GM18909 (cell line): ENCODE measurements around the gene EIF1.
"Not testable (repeated sequence)": the region's sequence is repeated elsewhere in the genome, so short reads cannot be mapped to it uniquely, and the experiment has no call there.

ENCODE experiments used
- ATAC-seq: cut with Tn5 transposase; IDR thresholded peaks from one replicate; pipeline ENCODE4 v1.9.1; 2021; ENCODE audit warnings: mild to moderate bottlenecking; ENCODE audit not compliant: unreplicated experiment, poor library complexity

The EIF1 gene

DNA sequence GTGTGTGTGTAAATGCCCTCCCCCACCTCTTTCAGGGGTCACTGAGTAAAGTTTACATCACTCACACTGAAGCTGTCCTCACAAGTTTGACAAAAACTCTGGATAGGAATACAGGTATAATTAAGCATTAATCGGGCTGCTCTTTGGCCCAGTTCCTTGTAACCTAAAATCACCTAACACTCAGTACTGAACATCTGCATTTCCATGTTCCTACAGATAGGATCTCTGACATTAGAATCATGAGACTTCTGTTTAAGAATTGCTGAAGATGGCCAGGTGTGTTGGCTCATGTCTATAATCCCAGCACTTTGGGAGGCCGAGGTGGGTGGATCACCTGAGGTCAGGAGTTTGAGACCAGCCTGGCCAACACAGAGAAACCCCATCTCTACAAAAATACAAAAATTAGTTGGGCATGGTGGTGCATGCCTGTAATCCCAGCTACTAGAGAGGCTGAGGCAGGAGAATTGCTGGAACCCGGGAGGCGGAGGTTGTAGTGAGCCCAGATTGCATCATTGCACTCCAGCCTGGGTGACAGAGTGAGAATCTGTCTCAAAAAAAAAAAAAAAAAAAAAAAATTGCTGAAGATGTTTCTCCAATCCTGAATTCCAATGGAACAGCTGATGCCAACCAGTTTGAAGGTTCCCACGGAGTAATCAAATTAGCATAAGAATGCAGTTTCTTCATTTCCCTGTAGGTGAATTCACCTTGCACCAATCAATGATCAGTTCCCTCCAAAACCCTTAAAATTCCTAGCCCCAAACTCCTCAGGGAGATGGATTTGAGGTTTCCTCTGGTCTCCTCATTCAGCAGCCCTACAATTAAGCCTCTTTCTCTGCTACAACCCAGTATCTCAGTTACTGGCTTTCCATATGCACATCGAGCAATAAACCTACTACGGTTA is 13.3 kb upstream of the EIF1 start:
- not testable (repeated sequence) for ATAC-seq

GRCh38 chr17:41676058-41676419 is 12.6 kb upstream of the EIF1 start:
- ATAC-seq: peak; percentile 19

GRCh38 chr17:41678411-41678906 is 10.2 kb upstream of the EIF1 start:
- ATAC-seq: peak; percentile 28

DNA sequence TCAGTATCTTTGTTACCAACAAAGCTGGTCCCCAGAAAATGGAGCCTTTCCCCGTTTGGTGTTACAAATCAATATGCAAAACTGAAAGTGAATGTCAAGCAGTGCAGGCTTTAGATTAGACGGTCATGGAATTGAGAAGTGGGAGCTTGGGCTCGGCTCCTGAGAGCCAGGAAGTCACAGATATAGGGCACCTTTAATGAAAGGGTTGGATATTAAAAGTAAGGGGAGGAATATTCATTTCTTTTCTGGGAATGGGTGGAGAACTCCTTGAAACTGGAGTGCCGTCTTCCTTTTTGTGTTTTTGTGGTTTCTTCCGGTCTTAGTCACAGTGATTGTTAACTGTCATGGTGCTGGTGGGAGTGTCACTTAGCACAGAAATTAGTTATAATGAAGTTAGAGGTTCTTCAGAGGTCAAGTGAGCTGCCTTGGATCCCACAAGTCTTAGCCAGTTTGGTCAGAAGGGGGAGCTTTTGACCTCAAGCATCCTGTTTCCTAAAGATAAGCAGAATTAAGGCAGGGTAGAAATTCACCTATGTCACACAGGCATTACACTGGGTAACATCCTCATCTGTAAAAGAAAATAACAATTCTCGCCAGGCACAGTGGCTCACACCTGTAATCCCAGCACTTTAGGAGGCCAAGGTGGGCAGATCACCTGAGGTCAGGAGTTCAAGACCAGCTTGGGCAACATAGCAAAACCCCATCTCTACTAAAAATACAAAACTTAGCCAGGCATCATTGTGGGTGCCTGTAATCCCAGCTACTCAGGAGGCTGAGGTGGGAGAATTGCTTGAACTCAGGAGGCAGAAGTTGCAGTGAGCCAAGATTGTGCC is 9.6 kb upstream of the EIF1 start:
- ATAC-seq: peak; percentile 53

DNA sequence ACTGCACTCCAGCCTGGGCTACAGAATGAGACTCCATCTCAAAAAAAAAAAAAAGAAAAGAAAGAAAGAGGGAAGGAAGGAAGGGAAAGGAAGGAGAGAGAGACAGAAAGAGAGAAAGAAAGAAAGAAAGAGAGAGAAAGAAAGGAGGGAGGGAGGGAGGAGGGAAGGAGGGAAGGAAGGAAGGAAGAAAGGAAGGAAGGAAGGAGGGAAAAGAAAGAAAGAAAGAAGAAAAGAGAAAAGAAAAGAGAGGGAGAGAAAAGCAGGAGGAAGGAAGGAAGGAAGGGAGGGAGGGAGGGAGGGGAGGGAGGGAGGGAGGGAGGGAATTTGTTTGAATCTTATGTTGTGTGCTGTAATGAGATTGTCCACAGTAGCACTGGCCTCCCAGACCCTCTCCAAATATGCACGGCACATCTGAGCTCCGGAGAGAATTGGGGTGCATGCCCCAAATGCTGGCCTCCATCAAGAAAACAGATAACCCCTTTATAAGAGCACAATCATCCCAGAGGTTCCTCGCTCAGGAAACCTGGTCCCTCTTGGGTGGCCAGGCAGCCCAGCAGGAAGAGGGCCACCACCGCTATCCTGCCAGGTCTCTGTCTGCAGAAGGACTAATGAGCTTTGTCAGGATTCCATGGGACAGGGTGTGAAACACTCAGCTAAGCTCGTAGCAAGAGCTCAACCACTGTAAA is 8.8 kb upstream of the EIF1 start:
- ATAC-seq: no peak

- no peak for ATAC-seq
Observed at GRCh38 chr17:41680426-41681040, 8.2 kb upstream of the EIF1 start.

- ATAC-seq: no peak
Observed at GRCh38 chr17:41681776-41682175, 6.9 kb upstream of the EIF1 start.

GRCh38 chr17:41682631-41683030 is 6.1 kb upstream of the EIF1 start:
- no peak for ATAC-seq

DNA sequence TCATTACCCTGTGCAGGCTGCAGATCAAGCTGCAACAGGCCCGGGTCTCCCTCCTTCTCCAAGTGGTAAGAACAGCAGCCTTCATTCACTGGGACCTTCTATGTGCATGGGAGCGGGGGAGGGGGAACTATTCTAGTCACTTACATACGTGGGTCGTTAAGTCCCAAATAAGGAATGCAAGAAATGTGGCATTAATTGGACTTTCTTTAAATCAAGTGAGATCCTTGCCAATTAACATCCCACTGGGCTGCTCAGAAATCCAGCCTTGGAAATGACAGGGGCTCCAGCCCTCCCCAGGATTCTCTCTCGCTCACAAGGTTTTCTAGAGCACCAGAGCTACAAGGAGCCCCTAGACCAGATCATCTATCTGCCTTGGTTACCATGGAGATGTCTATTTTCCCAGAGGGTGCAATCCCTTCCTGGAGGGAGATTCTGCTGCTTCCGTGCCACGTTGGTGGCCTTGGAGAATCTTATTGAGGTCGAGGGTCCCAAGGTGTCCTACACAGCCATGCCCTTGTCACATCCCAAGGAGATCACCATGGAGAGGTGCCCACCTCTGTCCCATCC is 5.2 kb upstream of the EIF1 start:
- no peak for ATAC-seq

DNA sequence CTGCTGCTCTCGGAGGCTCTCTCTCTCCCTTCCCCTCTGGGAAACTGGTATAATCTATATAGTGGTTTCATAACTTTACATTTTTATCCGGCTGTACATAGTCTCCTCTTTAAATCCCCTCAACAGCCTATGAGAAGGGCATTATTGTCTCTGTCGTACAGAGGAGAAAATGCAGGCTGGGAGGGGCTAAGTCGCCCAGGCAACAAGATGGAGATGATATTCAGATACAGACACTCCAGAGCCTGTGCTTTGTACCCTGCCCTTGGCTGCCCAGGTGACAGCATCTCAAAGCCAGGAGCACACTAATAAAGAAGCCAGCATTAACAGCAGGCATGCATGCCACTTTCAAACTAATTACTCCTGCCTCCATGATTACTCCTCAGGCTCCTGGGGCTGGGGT is 4.7 kb upstream of the EIF1 start:
- ATAC-seq: no peak

GRCh38 chr17:41685753-41686152 is 2.9 kb upstream of the EIF1 start:
- not testable (repeated sequence) for ATAC-seq

- ATAC-seq: no peak
Observed at GRCh38 chr17:41686281-41686680, 2.4 kb upstream of the EIF1 start.

DNA sequence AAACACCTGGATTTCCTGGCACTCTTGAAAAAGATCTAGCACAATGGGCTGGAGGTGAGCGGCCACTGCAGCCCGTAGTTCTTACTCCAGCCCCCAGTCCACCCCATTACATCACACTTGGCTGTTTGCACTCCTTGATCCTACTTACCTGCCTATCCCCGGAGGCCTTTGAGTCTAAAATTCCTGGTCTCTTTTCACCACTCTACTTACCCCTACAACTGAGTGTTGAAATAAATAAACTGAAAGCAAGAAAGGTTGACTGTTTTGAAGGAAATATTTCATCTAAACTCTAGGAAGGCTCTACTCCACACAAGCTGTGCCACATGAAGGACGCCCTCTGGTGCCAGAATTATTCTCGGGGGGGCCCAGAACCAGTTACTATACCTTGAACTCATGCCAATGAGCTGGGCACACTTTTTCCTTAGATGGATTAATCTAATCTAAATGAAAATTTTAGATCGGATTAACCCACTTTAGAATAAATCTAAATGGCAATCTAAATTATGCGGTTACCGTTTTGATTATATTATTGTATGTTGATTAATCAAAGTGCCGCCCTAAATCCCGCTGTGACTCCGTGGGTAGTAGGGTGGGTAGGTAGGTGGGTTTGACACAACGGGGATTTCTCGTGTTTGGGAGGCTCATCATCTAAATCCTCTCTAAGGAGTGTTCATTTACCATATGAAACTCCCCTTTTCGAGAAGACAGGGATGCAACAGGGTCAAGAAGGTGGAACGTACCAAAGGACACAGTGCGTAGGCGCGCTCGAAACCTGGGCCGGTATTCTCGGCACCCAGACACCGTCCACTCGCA is 651 bp upstream of the EIF1 start:
- no peak for ATAC-seq

GRCh38 chr17:41689497-41690299 is 1.0 kb downstream of the EIF1 start:
- ATAC-seq: no peak

DNA sequence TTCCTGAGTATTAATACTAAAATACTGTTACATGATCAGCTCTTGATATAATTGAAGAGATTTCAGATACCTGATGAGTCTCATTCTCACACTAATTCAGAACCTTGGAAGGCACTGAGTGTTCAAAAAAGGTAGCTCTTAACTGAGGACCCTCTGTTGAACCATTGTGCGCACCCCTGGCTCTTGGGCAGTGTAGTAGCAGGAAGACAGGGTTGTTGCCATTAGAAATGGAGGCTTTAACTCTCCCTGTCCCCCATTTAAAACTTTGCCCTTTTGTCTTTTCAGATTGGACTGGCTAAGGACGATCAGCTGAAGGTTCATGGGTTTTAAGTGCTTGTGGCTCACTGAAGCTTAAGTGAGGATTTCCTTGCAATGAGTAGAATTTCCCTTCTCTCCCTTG is 1.8 kb downstream of the EIF1 start:
- ATAC-seq: no peak

DNA sequence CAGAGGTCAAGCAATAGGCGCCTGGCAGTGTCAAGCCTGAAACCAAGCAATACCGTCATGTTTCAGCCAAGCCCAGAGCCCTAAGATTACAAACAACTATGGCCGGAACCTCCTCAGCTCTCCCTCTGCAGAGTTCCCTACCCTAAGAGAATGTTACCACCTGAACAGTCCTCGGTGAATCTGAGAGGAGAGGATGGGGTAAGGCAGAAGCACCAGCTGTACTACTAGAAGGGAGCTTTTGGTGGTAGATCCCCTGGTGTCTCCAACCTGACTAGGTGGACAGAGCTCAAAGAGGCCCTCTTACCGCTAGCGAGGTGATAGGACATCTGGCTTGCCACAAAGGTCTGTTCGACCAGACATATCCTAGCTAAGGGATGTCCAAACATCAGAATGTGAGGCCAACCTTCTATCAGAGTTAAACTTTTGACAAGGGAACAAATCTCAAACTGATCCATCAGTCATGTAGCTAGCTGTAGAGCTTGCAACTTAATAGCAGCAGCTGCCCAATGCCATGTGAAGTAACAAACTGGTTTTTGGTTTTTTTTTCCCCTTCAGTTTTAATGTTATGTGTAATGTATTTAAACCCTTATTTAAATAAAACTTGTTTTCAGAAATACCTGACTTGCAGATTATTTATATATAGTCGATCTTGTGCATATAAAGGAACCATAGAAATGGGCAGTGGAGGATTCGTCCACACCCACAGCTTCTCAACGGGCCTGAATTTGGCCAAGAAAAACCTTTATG is 2.5 kb downstream of the EIF1 start:
- no peak for ATAC-seq

GRCh38 chr17:41692722-41693521 is 4.2 kb downstream of the EIF1 start:
- no peak for ATAC-seq
